H9 (cell line): ENCODE results near the gene MRAS. TPM values are rescaled to one million over a fixed set of nuclear protein-coding genes. Genes with fewer than 3 reads are reported as not detected.

ENCODE experiments used
- DNase-seq: peaks from one replicate; pipeline ENCODE4 v3.0.0-alpha.2; 2017
- H2AFZ ChIP-seq: one replicate; pipeline ENCODE4 v1.6.1; 2013; ENCODE audit warnings: mild to moderate bottlenecking, low read length, control low read depth, moderate library complexity
- H2AK5ac ChIP-seq: 2 replicates; pipeline ENCODE4 v1.6.1; 2013; ENCODE audit warnings: low read length, control low read depth, mixed read lengths; ENCODE audit not compliant: insufficient read length
- H2BK120ac ChIP-seq: one replicate; pipeline ENCODE4 v1.6.1; 2013; ENCODE audit warnings: low read depth, mild to moderate bottlenecking, low read length, control low read depth, inconsistent platforms; ENCODE audit not compliant: poor library complexity, severe bottlenecking
- H2BK12ac ChIP-seq: 2 replicates; pipeline ENCODE4 v1.6.1; 2013; ENCODE audit warnings: low read length, control low read depth, mixed read lengths, low read depth; ENCODE audit not compliant: insufficient read length
- H2BK15ac ChIP-seq: 2 replicates; pipeline ENCODE4 v1.6.1; 2013; ENCODE audit warnings: low read depth, low read length, control low read depth
- H2BK20ac ChIP-seq: one replicate; pipeline ENCODE4 v1.6.1; 2013; ENCODE audit warnings: low read depth, mild to moderate bottlenecking, low read length, control low read depth, inconsistent platforms; ENCODE audit not compliant: poor library complexity, severe bottlenecking
- H2BK5ac ChIP-seq: 2 replicates; pipeline ENCODE4 v1.6.1; 2013; ENCODE audit warnings: low read length, control low read depth, mixed read lengths; ENCODE audit not compliant: insufficient read length
- H3K14ac ChIP-seq: 2 replicates; pipeline ENCODE4 v1.6.1; 2013; ENCODE audit warnings: low read length, control low read depth; ENCODE audit not compliant: insufficient read depth
- H3K18ac ChIP-seq: 2 replicates; pipeline ENCODE4 v1.6.1; 2013; ENCODE audit warnings: low read depth, mild to moderate bottlenecking, mixed read lengths, low read length, control low read depth; ENCODE audit not compliant: insufficient read length
- H3K23ac ChIP-seq: 2 replicates; pipeline ENCODE4 v1.6.1; 2013; ENCODE audit warnings: low read length, control low read depth, mixed read lengths, low read depth; ENCODE audit not compliant: insufficient read length
- H3K23me2 ChIP-seq: 2 replicates; pipeline ENCODE4 v1.6.1; 2013; ENCODE audit warnings: low read depth, mild to moderate bottlenecking, mixed read lengths, low read length, control low read depth; ENCODE audit not compliant: insufficient read length, poor library complexity, severe bottlenecking
- H3K27ac ChIP-seq: 2 replicates; pipeline ENCODE4 v1.5.1; 2013; ENCODE audit warnings: low read length, control low read depth, mixed read lengths, low read depth; ENCODE audit not compliant: insufficient read length
- H3K27me3 ChIP-seq: 2 replicates; pipeline ENCODE4 v1.6.1; 2013; ENCODE audit warnings: low read length, control low read depth, inconsistent platforms; ENCODE audit not compliant: insufficient read depth
- H3K4ac ChIP-seq: 2 replicates; pipeline ENCODE4 v1.6.1; 2013; ENCODE audit warnings: low read depth, mild to moderate bottlenecking, control low read depth, inconsistent platforms, low read length, moderate library complexity
- H3K4me1 ChIP-seq: 2 replicates; pipeline ENCODE4 v1.6.1; 2013; ENCODE audit warnings: low read length, control low read depth, inconsistent platforms; ENCODE audit not compliant: insufficient read depth
- H3K4me2 ChIP-seq: 2 replicates; pipeline ENCODE4 v1.6.1; 2013; ENCODE audit warnings: low read length, control low read depth, mixed read lengths; ENCODE audit not compliant: insufficient read length, insufficient read depth
- H3K56ac ChIP-seq: 2 replicates; pipeline ENCODE4 v1.6.1; 2013; ENCODE audit warnings: low read depth, mild to moderate bottlenecking, mixed read lengths, low read length, control low read depth; ENCODE audit not compliant: insufficient read length
- H3K79me1 ChIP-seq: 2 replicates; pipeline ENCODE4 v1.6.1; 2013; ENCODE audit warnings: low read depth, mild to moderate bottlenecking, moderate library complexity, low read length, control low read depth, inconsistent platforms; ENCODE audit not compliant: insufficient read depth, poor library complexity, severe bottlenecking
- H3K79me2 ChIP-seq: 2 replicates; pipeline ENCODE4 v1.6.1; 2013; ENCODE audit warnings: low read length, control low read depth, inconsistent platforms; ENCODE audit not compliant: insufficient read depth
- H3K9ac ChIP-seq: 2 replicates; pipeline ENCODE4 v1.6.1; 2013; ENCODE audit warnings: low read length, control low read depth, mixed read lengths; ENCODE audit not compliant: insufficient read length; ENCODE audit errors: extremely low read depth
- H3K9me3 ChIP-seq: one replicate; pipeline ENCODE4 v1.6.1; 2013; ENCODE audit warnings: low read depth, low read length, inconsistent platforms; ENCODE audit not compliant: control insufficient read depth
- H3T11ph ChIP-seq: one replicate; pipeline ENCODE4 v1.6.1; 2013; ENCODE audit warnings: mild to moderate bottlenecking, low read length, control low read depth, inconsistent platforms
- H4K20me1 ChIP-seq: one replicate; pipeline ENCODE4 v1.6.1; 2013; ENCODE audit not compliant: control insufficient read depth, insufficient read length, insufficient read depth
- H4K5ac ChIP-seq: 2 replicates; pipeline ENCODE4 v1.6.1; 2013; ENCODE audit warnings: low read depth, mild to moderate bottlenecking, mixed read lengths, low read length, control low read depth; ENCODE audit not compliant: insufficient read length
- H4K8ac ChIP-seq: replicated peaks from 2 replicates; pipeline ENCODE4 v1.6.1; 2013; ENCODE audit warnings: low read length, control low read depth, mixed read lengths, low read depth; ENCODE audit not compliant: insufficient read length
- H4K91ac ChIP-seq: 2 replicates; pipeline ENCODE4 v1.6.1; 2013; ENCODE audit warnings: low read depth, mild to moderate bottlenecking, moderate library complexity, mixed read lengths, low read length, control low read depth; ENCODE audit not compliant: insufficient read length
- H3K27ac Mint-ChIP-seq, 3 experiments: 2 replicates in 2 of 3; 3 replicates in 1 of 3; pipeline ENCODE4 v1.8.0; 2020 to 2021; ENCODE audit warnings: mixed read lengths in 3 of 3, mild to moderate bottlenecking in 1 of 3, moderate library complexity in 1 of 3
- H3K27me3 Mint-ChIP-seq: 2 replicates; pipeline ENCODE4 v1.8.0; 2021; ENCODE audit warnings: low read depth, mild to moderate bottlenecking, moderate library complexity, mixed read lengths
- H3K36me3 Mint-ChIP-seq, 3 experiments: 2 replicates in 2 of 3; 3 replicates in 1 of 3; pipeline ENCODE4 v1.8.0; 2020 to 2021; ENCODE audit warnings: low read depth in 3 of 3, mixed read lengths in 3 of 3; ENCODE audit not compliant: insufficient read depth in 1 of 3
- H3K4me1 Mint-ChIP-seq, 2 experiments: 2 replicates each; pipeline ENCODE4 v1.8.0; 2020; ENCODE audit warnings: mixed read lengths in 2 of 2
- H3K4me3 Mint-ChIP-seq, 2 experiments: 2 replicates in 1 of 2; 3 replicates in 1 of 2; pipeline ENCODE4 v1.8.0; 2020 to 2021; ENCODE audit warnings: mild to moderate bottlenecking in 2 of 2, mixed read lengths in 2 of 2, moderate library complexity in 1 of 2
- H3K9me3 Mint-ChIP-seq, 2 experiments: 2 replicates in 1 of 2; 3 replicates in 1 of 2; pipeline ENCODE4 v1.8.0; 2020; ENCODE audit warnings: mild to moderate bottlenecking in 2 of 2, mixed read lengths in 2 of 2, moderate library complexity in 1 of 2
- CTCF ChIP-seq: fragments of 200-600 bp; sonication (generic); conservative IDR thresholded peaks from 3 replicates; pipeline ENCODE4 v1.8.0; 2021; ENCODE audit warnings: antibody characterized with exemption, mild to moderate bottlenecking
- WGBS: extraction: QIAGEN DNeasy Blood & Tissue Kit; methylation state at CpG from one replicate; pipeline ENCODE4 v1.1.7; 2013; ENCODE audit warnings: missing lambda C conversion rate, low lambda C conversion rate, mixed read lengths; ENCODE audit not compliant: insufficient read length; ENCODE audit errors: extremely low coverage; 5-methylcytosine and 5-hydroxymethylcytosine counted together
- total RNA-seq: library from RNA; stranded (reverse); gene quantifications from 2 replicates; pipeline ENCODE4 v1.2.1, GENCODE V29; 2021

Gene MRAS
- total RNA-seq, 1 experiment from 2014 or later: 10.9 TPM

GRCh38 chr3:138344754-138345153 lies 3.6 kb upstream of the MRAS start:
- H3K9me3 Mint-ChIP-seq: peaks cover 0 to 2% of the 10 kb centered on the region in 2 experiments; a peak in 2 of 5 replicates
- no peaks in the 10 kb centered on the region for H3K79me1 ChIP-seq
- H3K56ac ChIP-seq: no peak overlapping the region
- no peak overlapping the region for H3K27ac ChIP-seq
- no peaks in the 10 kb centered on the region for H3K9me3 ChIP-seq
- no peak overlapping the region; a peak in 1 of 7 replicates for H3K27ac Mint-ChIP-seq
- H4K8ac ChIP-seq: no peak overlapping the region
- no peak overlapping the region for H2BK5ac ChIP-seq
- H3K18ac ChIP-seq: no peak overlapping the region
- H3K23me2 ChIP-seq: peaks cover 9% of the 10 kb centered on the region
- no peak overlapping the region for H3K9ac ChIP-seq
- no peak overlapping the region for H2AFZ ChIP-seq
- no peak for DNase-seq
- no peak for TF ChIP-seq CTCF
- no peaks in the 10 kb centered on the region for H3K79me2 ChIP-seq
- no peaks in the 10 kb centered on the region for H3K36me3 Mint-ChIP-seq
- H2BK12ac ChIP-seq: no peak overlapping the region
- H2AK5ac ChIP-seq: no peak overlapping the region
- no peak overlapping the region for H3K23ac ChIP-seq
- no peak overlapping the region for H4K91ac ChIP-seq
- no peak overlapping the region for H3K14ac ChIP-seq
- H2BK20ac ChIP-seq: no peak overlapping the region
- H2BK15ac ChIP-seq: no peak overlapping the region
- H3K4me2 ChIP-seq: no peak overlapping the region
- H3K27me3 ChIP-seq: 0 out of 2 replicates have a peak, but pooled peaks cover 2% of the 10 kb centered on the region
- H3K27me3 Mint-ChIP-seq: peaks cover 32% of the 10 kb centered on the region
- no peak overlapping the region for H3T11ph ChIP-seq
- H3K4me1 Mint-ChIP-seq: peaks cover 10 to 11% of the 10 kb centered on the region in 2 experiments
- H3K4me1 ChIP-seq: no peaks in the 10 kb centered on the region
- WGBS: no CpG with 5 or more reads among the region's 1 CpG
- no peaks in the 10 kb centered on the region for H4K20me1 ChIP-seq
- no peak overlapping the region for H3K4ac ChIP-seq
- H2BK120ac ChIP-seq: no peak overlapping the region
- no peak overlapping the region for H3K4me3 Mint-ChIP-seq
- no peak overlapping the region for H4K5ac ChIP-seq
